HG03432 (cell line): ENCODE measurements around the gene TSR2.

Source experiments
- ATAC-seq: cut with Tn5 transposase; IDR thresholded peaks from one replicate; pipeline ENCODE4 v1.9.1; 2021; ENCODE audit warnings: mild to moderate bottlenecking, moderate library complexity; ENCODE audit not compliant: unreplicated experiment

TSR2 gene, protein sequence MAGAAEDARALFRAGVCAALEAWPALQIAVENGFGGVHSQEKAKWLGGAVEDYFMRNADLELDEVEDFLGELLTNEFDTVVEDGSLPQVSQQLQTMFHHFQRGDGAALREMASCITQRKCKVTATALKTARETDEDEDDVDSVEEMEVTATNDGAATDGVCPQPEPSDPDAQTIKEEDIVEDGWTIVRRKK

DNA sequence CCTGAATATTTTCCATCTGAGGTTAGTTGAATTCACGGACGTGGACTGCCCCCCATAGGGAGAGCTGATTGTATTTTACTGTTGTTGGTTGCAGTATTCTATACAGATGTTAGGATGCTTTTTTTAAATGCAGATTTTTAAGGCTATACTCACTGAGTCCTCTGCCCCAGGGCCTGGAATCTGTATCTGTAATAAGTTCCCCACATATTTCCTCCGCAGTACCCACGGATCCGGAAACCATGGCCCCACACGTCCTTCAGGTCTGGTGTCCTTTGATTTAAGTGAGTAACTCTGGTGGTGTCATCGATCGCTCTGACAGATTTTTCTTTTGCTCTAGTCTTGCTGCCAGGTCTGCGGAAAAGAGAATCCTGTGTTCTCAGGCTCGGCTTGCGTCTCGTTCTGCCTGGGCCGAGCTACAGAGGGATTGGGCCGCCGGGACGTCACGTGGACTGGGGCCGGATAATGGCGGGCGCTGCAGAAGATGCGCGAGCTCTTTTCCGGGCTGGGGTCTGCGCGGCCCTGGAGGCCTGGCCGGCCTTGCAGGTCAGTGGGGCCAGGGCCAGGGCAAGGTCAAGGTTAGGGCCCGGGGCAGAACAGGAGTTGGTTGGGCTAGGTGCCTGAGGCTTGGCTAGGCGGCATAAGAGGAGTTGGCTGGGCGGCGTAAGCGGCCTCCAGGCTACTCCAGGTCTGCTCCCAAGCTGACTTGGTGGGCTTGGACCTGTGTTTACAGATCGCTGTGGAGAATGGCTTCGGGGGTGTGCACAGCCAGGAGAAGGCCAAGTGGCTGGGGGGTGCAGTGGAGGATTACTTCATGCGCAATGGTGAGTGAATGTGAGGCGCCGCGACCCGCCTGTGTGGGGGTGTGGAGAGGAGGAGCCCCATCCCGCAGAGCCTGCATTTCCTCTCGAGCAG lies at the start of gene TSR2:
Gene TSR2 (plus strand): TSS at position 445 of the 912 bp plus-strand sequence. CDS start 18 bp downstream, at position 463.
- peak; percentile 99 for ATAC-seq

DNA sequence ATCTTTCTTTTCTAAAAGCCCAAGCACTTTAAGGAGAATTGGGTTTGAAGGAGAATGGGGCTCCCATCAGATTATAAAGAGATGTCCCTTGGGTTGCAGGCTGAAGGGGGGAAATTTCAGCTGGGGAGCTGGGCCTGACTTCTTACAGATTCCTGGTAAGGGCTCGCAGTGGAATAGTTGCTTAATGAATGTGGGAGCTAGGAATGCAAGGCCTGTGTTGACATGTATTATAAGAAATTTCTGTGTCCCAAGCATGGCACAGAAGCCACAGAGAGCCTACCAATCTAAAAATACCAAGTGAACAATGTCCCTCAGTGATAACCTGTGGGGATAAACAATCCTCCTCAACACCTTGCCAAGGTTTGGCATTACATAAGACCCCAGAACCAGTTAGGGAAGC lies 43.1 kb upstream of the TSR2 start:
- ATAC-seq = no peak

DNA sequence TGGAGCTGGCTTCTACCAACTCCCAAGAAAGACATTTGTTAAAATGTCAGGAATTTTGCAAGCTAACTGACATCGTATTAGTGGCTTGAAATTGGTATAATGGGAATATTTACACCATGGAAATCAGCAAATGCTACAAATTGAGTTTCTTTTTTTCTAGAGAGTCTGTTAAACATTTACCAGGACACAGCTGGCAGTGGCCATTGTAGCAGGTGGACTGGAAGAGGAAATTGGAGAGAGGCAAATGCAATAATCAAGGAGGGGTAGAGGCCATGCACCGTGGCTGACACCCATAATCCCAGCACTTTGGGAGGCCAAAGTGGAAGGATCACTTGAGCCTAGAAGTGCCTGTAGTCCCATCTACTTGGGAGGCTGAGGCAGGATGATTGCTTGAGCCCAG lies 32.9 kb upstream of the TSR2 start:
- no peak for ATAC-seq

DNA sequence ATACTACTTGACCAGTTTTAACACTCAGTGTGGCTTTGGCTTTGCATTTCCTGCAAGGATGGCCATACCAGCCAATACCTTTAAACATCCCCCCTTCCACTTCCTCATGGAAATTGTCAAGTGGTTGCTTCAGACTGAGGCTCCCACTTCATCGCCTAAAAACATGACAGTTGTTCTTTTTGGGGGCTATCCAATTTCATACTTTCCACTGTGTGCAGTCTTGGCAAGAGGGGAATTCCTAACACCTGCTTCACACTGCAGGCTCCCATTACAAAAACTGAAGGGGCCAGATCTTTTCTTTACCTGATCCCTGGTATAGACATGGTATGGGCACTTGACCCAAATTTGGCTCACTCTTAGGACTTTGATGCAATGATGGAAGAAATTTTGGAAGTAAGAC lies 28.5 kb upstream of the TSR2 start:
- no peak for ATAC-seq

DNA sequence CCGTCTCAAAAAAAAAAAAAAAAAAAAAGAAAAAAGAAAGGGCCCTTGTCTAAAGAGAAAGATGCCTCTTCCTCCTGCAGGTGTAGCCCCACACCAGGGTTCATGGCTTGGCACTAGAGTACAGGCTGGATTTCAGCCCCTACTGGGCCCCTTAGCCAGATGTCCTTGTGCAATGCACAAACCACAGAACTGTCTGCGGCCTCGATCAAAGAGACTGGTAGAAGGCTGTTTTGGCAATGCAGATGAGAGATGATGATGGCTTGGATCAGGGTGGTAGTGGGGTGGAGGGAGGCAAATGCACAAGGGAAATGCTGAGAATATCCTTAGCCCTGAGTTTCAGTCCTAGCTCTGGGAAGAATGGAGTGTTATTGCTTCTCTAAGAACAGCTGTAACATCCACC lies 26.5 kb upstream of the TSR2 start:
- ATAC-seq = no peak

DNA sequence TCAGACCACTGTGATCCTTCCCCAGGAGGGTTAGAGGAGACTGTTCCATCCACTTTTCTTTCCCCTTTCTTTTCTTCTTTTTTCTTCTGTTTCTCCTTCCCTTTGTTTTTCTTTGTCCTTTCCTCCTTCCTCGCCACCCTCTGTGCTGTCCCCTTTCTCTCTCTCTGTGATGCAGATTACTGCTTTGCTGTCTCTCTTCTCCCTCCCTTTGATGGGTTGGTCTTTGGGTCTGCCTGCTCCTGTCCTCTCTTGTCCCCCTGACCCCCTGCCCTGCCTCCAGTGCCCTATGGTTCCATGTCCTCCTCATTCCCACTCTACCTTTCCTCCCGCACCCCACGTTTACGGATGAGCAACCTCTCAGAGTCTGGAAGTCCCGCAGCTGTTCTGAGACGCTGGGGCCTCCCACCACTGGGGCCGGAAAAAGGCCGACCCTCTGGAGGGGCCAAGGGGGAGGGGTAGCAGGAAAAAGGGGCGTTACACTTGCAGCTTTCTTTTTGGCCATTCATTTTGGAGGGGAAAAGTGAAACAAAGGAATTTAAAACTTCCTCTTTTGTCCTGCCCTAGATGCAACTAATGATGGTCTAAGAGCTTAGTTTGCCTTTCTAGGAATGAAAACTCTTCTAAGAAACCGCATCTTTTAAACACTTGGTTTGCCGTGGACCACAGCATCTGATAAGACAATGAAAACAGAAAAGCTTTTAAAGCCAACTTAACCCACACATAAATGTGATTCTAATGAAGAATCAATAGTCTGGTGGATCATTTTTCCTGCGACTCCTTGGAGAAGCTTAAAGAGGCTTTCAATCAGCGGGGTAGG lies 24.5 kb upstream of the TSR2 start:
- ATAC-seq = no peak

DNA sequence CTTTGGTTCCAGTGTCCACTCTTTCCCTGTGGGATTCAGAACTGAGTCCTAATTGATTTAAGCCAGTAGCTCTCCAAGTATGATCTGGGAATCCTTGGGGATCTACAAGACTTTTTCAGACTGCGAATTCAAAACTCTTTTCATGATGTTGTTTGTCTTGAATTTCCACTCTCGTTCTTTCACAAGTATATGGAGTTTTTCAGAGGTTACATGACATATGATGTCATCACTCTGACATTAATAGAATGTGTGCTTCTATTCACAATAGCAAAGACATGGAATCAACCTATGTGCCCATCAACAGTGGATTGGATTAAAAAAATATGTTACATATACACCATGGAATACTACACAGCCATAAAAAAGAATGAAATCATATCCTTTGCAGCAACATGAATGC lies 23.2 kb upstream of the TSR2 start:
- ATAC-seq = no peak

DNA sequence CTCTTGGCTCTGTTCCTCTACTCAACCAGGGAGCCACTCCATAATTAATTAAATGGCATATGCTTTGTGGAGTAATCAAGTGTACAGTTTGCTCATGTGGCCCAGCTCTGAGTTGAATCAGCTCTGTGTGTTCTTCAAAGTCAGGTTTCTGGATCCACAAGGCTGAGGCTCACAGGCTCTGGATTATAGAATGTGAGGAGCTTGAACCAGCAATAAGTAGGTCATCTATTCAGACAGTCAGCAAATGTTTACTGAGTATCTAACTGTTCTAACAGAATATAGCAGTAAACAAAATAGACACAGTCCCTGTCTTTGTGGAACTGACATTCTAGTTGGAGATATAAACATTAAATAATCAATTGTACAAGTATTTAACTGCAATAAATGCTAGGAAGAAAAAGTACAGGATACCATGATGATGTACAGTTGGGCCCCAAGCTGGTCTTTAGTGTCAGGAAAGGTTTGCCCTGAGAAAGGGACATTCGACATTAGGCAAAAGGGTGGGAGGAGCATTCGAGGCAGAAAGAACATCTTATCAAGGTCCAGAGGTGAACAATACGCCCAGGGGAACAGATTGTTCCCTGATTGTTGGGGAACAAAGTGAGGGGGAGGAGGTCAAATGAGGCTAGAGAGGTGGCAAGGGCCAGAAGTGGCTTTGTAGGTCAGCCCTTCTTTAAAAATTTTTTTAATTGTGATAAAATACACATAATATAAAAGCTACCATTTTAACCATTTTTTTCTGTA lies 20.5 kb upstream of the TSR2 start:
- ATAC-seq = no peak

DNA sequence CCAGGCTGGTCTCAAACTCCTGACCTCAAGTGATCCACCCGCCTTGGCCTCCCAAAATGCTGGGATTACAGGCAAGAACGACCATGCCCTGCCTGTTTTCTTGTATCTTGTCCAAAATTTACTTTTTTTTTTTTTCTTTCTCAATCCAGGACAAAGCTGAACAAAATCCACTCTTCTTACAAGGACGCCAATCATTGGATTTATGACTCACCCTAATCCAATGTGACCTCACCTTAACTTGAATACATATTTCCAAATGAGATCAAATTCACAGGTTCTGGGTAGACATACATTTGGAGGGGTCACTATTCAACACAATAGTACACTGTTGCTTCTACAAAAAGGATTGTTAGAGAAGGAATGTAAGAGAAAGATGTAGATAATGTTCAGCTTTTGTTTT lies 18.0 kb upstream of the TSR2 start:
- no peak for ATAC-seq

DNA sequence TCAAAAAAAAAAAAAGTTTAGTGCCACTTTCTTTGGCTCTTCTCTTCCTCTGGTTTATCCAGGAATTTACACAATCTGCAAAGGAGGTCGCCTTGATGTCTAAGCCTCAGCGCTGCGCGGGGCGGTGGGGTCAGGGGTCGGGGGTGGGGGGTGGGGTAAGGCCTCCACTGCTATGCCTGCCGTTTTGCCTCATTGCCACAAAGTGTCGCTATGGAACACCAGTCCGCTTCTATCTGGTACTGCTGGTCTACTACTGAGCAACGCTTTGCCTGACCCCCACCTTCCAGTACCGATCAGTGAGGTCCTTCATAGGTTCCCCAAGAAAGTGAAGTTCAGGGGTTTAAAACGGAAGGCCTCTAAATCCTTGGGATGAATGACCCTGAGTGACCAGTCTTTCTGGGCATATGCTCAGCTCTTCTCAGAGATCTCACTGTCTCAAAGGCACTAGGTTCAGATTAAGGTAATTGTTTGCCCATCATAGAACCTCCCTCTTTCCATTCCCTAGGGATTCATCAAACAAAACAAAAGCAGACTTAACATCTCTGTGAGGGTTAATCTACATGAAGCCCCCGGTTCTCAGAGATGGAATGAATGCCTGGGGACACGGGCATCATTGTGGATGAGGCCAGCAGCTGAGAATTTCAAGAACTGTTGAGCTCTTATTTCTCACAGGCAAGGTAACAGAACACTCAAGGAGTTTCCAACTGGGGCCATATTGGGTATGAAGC lies 16.9 kb upstream of the TSR2 start:
- ATAC-seq = no peak

DNA sequence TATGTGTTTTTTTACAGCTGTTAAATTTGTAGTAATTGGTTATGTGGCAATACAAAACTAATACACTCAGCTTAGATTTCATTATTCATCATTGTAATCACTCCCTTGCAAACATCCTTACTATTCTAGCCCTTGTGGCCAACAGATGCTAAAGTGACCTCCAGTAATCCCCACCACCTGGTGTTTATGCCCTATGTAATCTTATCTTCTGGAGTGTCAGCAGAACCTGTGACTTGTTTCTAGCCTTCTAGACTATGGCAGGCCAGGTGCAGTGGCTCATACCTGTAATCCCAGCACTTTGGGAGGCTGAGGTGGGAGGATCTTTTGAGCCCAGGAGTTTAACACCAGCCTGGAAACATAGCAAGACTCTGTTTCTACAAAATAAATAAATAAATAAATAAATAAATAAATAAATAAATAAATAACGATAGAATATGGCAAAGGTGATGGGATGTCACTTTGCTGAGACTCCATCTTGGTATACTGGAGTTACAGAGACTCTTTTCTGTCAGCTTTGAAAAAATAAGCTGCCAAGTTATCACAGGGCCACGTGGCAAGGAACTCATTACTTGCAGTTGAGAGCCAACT lies 12.3 kb upstream of the TSR2 start:
- ATAC-seq = no peak

DNA sequence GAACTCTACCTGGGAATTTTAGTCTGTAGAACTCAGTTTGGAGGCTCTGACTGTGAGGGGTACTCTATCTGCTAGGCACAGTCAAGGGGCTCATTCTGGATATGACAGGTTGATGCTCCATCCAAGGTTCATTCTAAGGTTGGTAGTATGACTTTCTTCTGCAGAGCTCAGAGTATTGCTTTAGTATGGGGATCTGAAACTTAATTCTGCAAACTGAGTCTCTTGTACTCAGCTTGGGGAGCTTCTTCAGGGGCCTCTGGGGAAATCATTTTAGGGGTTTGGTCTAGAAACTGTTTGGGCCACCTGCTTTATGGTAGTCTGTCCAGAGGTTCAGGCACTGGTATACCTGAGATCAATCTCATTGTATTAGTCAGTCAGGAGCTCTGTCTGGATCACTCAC lies 9.7 kb upstream of the TSR2 start:
- ATAC-seq = no peak

DNA sequence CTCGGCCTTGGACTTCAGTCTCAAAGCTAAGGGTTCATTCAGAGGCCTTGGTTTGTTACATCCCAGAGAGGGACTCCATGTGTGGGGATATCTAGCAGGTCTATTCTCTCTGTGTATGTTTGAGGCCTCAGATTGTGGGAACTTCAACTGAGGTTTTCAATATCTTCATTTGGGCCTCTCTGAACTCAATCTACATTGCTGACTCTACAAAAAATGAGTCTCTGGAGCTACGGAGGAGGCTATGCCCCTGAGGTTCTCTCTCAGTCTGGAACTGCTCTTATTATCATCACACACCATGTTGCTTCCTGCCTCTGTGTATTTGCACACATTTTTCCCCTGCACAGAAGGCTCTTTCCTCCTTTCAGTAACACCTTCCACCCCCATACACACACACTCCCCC lies 5.1 kb upstream of the TSR2 start:
- no peak for ATAC-seq

DNA sequence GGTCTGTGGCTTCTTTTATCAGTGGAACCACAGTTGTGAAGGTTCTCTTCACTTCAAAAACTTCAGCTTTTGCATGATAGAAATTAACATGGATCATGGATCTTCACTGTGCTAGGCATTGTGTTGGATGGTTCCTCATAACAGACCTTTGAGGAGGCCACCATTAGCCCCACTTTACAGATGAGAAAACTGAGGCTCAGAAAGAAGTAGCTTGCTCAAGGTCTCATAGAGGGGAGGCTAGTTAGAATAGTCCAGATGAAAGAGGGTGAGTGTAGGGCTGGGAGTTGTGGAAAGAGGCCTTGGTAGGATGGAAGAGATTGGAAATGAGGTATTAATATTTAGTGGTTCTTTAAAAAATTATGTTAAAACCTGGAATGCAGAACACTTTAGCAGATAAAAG lies 2.6 kb downstream of the TSR2 start:
- no peak for ATAC-seq

DNA sequence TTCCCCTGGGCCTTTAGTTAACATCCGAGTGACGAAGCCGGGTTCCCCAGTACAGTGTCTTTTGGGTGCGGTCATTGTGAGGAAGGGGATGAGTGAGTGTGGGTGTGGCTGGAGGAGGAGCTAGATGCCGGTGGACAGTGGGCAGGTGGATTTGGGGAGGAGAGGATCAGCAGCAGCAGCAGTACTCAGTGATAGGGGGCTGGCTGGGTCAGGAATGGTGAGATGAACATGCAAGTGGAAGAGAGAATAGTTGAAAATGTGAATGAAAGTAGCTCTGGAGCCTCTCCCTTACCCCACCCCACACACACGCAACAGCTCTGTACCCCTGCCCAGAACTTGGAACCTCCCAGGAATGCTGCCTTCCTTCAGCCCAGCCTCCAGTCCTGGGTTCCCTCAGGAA lies 4.5 kb downstream of the TSR2 start:
- no peak for ATAC-seq

DNA sequence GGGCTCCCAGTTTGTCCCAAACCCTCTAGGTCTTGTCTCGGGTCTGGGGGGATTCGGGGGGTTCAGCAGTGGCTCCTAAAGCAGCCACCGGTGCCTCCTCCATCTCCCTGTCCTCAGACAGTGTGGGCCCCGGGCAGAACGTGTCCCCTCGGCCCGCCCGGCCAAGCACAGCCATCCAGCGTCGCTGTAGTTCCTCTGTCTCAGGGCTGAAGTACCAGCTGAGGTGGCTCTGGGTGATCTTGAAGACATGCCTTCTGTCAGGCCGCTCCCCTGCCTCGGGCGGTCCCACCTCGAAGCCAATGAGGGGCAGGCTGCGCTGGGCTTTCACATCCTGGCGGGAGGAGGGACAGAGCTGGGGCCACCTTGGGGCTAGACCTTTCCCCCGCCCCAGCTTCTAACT lies 5.9 kb downstream of the TSR2 start:
- ATAC-seq = no peak

DNA sequence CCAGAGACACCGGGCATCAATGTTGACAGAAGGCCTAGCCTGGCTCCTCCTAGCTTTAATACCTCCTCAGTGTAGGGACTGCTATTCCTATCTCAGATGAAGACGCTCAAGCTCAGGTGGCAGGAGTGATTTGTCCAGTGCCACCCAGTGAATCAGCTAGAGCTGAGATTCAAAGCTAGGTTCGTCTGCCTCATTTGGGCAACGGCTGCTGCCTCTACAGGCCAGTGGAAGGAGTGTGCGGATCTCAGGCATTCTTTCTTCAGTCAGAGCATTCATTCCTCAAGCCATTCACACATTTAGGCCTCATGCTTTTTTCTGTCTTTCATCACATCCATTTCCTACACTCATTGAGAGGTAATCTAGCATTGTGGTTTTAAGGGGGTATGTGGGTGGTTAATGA lies 7.3 kb downstream of the TSR2 start:
- ATAC-seq = no peak

DNA sequence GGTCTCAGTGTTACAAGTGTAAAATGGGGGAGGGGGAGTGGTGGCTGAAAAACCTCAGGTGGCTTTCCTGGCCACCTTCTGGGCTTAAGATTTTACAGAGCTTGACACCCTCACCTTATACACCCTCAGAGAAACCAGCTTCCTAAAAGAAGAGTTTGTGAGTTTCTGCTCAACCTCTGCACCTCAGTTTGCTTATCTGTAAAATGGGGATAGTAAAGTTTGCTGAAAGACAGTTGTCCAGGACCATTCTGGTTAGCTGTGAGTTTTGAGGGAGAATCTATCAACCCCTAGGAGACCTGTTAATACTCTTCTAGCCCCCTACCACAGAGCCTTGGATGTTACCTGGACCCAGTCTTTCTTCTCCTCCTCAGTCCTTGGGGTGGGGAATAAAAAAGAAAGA lies 9.7 kb downstream of the TSR2 start:
- no peak for ATAC-seq

DNA sequence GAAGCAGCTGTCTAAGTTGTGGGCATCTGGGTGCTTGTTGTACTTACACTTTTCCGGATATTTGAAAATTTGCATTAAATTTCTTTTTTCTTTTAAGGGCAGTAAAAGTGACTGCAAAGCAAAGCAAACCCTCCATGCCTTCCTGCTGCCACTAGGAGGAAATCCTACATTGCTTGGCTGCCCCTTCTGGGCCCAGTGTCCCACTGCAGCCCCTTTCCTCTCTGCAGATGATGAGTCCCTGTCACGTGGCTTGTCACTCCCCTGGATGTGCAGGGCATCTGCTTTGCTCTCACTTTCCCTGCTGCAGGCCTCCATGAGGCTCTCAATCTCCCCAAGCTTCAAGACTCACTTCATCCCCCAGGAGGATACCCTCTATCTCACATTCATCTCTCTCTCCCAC lies 12.7 kb downstream of the TSR2 start:
- no peak for ATAC-seq
